GM19099 (cell line): ENCODE measurements around the gene TENM4.

ENCODE experiments used
- POLR2A ChIP-seq: IDR thresholded peaks from 3 replicates; pipeline ENCODE4 v1.6.1; 2011; ENCODE audit warnings: low read depth; ENCODE audit not compliant: insufficient read length; ENCODE audit errors: extremely low read depth

Gene TENM4

DNA sequence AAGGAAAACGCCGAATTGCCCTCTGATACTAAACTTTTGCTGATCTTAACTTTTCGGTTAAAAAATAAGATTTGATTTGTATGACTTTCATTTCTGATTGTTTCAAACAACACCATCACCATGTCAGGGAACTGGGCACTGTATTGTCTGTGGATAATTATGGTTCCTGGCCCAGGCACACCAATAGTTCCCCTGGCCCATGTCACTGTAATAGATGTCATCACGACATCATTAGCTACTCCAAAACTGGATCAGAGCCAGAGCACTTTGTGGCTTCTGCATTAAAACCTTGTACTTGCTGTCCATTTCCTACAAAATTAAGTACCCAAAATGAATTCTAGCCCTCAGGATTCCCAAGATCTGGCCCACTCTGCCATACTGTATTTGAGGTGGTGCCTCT is 746.7 kb downstream of the TENM4 start:
- TF ChIP-seq POLR2A = no peak

GRCh38 chr11:78691215-78691614 is 749.6 kb downstream of the TENM4 start:
- TF ChIP-seq POLR2A = no peak

DNA sequence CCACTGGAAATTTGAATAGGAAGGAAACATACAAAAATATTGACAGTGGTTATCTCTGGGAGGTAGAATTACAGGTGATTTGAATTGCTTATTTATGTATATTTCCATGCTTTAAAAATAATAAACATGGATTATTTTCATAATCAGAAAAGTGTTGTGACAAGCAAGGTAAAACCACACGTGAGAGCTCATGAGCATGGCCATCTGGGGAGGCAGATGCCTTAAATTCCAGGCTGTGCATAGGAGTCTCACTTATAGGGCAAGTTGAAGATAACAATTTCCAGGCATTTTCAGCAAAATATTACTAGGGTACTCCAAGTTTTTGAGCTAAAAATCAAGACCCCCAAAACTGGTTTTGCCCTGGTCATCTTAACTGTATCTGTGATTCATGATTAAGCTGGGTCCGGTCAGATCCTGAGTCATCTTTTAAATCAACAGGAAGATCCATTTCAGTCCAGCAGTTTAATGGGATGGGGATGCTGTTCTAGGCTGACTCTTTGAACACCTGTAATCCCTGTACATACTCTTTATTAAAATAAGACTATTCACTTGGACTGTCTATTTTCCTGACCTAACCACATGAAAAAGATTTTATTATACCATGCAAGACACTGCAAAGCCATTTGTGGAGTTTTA is 750.4 kb downstream of the TENM4 start:
- no peak for TF ChIP-seq POLR2A

GRCh38 chr11:78689585-78690153 is 751.2 kb downstream of the TENM4 start:
- TF ChIP-seq POLR2A = no peak

DNA sequence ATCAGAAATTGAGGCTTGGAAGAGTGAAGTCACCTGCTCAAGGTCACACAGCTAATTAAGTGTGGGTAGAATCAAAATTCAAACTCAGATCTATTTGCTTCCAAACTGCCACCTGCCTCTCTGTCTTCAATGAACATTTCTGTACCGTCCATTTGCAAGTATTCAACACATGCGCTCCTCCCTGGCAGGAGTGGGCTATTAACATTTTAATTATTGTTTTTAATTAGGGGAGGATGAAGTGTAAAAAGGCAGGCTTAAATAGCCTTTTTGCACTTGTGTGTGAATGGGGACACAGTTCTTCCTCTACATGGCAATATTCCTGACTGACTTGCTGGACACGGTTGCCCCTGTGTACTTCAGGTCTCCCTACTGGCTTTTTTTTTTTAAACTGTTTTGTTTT is 751.7 kb downstream of the TENM4 start:
- no peak for TF ChIP-seq POLR2A

GRCh38 chr11:78688460-78688859 is 752.4 kb downstream of the TENM4 start:
- no peak for TF ChIP-seq POLR2A

GRCh38 chr11:78685156-78685555 is 755.7 kb downstream of the TENM4 start:
- TF ChIP-seq POLR2A = no peak

- no peak for TF ChIP-seq POLR2A
These were observed 756.5 kb downstream of the TENM4 start for GRCh38 chr11:78684377-78684776.

- TF ChIP-seq POLR2A = no peak
These were observed 757.1 kb downstream of the TENM4 start for GRCh38 chr11:78683774-78684173.

DNA sequence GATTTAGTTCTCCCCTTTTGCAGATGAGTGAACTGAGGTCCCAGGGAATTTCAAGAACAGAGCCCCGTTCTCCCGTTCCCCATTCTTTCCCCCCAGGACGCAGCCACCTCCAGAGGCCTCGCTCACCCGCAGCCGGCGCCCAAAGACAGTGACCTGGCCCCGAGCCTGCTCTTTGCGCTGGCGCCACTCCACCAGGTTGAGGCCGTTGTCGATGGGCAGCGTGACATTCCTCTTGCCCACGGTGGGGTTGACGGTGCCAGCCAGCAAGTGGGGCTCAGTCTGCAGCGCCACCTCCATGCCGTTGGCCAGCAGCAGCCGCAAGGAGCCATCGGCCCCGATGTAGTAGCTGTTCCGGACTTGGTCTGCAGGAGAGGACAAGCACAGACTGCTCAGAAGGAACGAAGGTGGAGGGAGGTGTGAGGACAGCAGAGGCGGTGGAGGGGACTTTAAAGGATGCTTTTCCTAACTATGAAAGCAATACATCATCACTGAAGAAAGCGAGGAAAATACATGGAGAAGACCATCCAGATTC is 764.7 kb downstream of the TENM4 start:
- TF ChIP-seq POLR2A = no peak

DNA sequence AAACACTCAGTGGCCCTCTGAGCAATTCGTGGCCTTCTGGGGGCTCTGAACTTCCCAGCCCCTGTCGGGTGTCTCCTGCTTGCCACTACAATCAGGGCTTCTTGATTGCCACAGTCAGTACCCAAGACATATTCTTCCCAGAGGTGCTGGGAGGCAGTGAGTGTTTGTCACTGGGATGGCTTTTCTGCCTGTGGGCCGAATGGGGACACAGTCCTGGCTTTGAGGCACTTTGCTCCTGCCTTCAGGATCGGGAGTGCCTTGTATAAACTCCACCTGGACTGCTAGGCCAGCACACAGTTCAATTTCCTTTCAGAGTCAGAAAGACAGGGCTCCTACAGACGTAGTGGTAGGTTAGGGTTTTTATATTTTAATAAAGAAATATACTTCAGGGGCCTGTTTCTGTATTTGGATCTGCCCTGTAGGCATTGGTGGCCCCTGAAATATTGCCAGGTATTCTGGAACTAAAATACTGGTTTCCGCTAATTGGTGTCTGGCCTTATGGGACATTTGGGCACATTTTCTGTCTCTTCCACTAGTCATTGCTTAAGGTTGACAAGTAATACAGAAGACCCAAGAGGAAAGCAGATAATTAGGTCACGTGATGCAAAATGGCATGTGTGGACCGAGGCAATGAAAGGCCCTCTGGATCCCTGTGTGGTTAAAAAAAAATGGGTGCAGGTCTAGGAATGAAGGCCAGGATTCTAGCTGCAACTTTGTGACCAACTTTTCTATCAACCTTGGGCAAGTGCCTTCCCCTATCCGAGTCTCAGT is 767.8 kb downstream of the TENM4 start:
- no peak for TF ChIP-seq POLR2A

GRCh38 chr11:78669249-78669648 is 771.6 kb downstream of the TENM4 start:
- TF ChIP-seq POLR2A = no peak

DNA sequence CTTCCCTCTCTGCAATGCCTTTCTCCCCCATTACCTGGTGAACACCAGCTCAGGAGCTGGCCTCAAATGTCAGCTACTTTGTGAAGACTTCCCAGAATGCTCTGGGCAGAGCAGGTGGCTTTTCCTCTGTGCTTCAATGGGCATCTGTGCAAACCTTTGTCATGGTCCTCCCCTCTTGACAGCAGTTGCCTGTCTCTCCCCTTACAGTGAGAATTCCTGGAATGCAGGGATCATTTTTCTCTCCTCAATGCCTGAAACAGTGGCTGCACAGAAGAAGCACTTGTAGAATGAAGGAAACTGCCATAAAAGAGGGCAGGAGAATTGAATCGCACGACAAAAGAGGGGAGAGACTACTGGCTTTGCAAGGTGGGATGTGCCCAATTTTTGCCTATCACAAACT is 773.4 kb downstream of the TENM4 start:
- TF ChIP-seq POLR2A = no peak

- no peak for TF ChIP-seq POLR2A
These were observed 774.1 kb downstream of the TENM4 start for GRCh38 chr11:78666675-78667160.

- TF ChIP-seq POLR2A = no peak
These were observed 776.2 kb downstream of the TENM4 start for GRCh38 chr11:78664636-78665035.

GRCh38 chr11:78662811-78663210 is 778.0 kb downstream of the TENM4 start:
- no peak for TF ChIP-seq POLR2A

GRCh38 chr11:78660471-78660870 is 780.4 kb downstream of the TENM4 start:
- TF ChIP-seq POLR2A = no peak
